Thymus (tissue), 11 donors: ENCODE results near the gene TRIM28. TPM values are rescaled to one million over a fixed set of nuclear protein-coding genes. Genes with fewer than 3 reads are reported as not detected.
A peak's percentile ranks its signal among the peaks of the same experiment; 100 is the strongest.
"Not testable (repeated sequence)": the region's sequence is repeated elsewhere in the genome, so short reads cannot be mapped to it uniquely, and the experiment has no call there.

Experiments
- DNase-seq, 9 donors: peaks; one replicate each; pipeline ENCODE4 v3.0.0-alpha.2; 2013; ENCODE audit warnings: low spot score in 9 of 9, low read depth in 6 of 9, missing footprints in 1 of 9
- H3K27ac ChIP-seq, 2 donors: one replicate each; pipeline ENCODE4 v1.5.1; 2013; ENCODE audit warnings: control low read depth in 1 of 2, low read depth in 1 of 2, low read length in 1 of 2, mild to moderate bottlenecking in 1 of 2, moderate library complexity in 1 of 2
- H3K27me3 ChIP-seq, 2 donors: one replicate each; pipeline ENCODE4 v1.5.1; 2013; ENCODE audit warnings: low read length in 1 of 2; ENCODE audit not compliant: control insufficient read depth in 2 of 2, insufficient read depth in 1 of 2
- H3K36me3 ChIP-seq, 2 donors: one replicate each; pipeline ENCODE4 v1.5.1; 2013; ENCODE audit warnings: low read length in 1 of 2, mild to moderate bottlenecking in 1 of 2, moderate library complexity in 1 of 2; ENCODE audit not compliant: control insufficient read depth in 2 of 2, insufficient read depth in 2 of 2
- H3K4me1 ChIP-seq, 2 donors: one replicate each; pipeline ENCODE4 v1.5.1; 2013; ENCODE audit warnings: low read length in 2 of 2; ENCODE audit not compliant: control insufficient read depth in 2 of 2, insufficient read depth in 2 of 2
- H3K4me3 ChIP-seq, 2 donors: one replicate each; pipeline ENCODE4 v1.5.1; 2013; ENCODE audit warnings: low read length in 2 of 2, control low read depth in 1 of 2, mild to moderate bottlenecking in 1 of 2
- H3K9me3 ChIP-seq, 2 donors: one replicate each; pipeline ENCODE4 v1.5.1; 2013; ENCODE audit warnings: low read length in 1 of 2, mild to moderate bottlenecking in 1 of 2; ENCODE audit not compliant: control insufficient read depth in 2 of 2, insufficient read depth in 1 of 2
- WGBS: extraction: QIAGEN DNeasy Blood & Tissue Kit; methylation state at CpG from one replicate; pipeline ENCODE4 v1.1.7; 2013; 5-methylcytosine and 5-hydroxymethylcytosine counted together
- polyA plus RNA-seq: library from polyadenylated mRNA; stranded (reverse); fragments of 200-250 nt; gene quantifications from one replicate; pipeline ENCODE4 v1.2.3, GENCODE V29; 2013
- total RNA-seq: library from RNA; stranded (reverse); fragments of 120-200 nt; gene quantifications from one replicate; pipeline ENCODE4 v1.2.4, GENCODE V29; 2013
- donor health status: healthy.

TRIM28 gene
- total and polyA plus RNA-seq, 2 donors = 220 to 333 TPM

DNA sequence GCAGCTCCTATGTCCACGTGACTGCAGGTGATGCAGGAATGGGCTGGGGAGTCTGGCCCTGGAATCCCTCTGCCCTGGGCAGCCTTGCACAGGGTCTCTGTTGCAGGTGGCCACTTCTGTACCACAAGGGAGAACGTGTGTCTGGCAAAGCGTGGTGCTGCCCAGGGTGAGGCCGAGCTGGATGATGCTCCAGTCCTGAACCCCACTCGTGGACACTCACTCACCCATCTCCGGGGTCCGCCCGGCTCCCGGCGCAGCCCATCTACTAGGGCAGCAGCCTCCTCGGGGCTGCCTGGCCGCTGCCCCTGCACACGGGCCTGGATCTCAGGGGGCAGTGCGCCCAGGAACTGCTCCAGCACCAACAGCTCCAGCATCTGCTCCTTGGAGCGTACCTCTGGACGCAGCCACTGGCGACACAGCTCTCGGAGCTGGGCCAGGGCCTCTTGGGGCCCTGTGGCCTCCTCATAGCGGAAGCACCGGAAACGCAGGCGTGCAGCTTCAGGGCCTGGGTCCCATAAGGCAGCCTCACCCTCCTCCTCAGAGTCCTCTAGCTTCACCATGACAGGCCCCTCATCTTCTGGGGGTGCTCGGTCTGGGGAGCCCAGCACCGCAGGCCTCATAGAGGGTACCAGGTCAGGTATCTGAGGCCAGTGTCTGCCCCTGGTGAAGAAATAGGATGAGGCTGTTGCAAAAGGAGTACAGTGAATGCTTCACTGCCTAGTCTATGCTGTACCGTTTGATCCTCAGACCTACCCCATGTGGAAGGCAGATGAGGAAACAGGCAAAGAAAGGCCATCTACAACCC lies 27.1 kb downstream of the TRIM28 start:
- 98% methylated on average over 25 of the region's 25 CpGs for WGBS
- Histone ChIP-seq H3K9me3 (peaks cover 0 to 5% of the 10 kb centered on the region in 2 donors), H3K27ac (no peak overlapping the region), H3K36me3 (peaks cover 23 to 39% of the 10 kb centered on the region in 2 donors), H3K4me3 (no peak overlapping the region), H3K4me1 (peaks cover 24 to 28% of the 10 kb centered on the region in 2 donors), H3K27me3 (no peaks in the 10 kb centered on the region)
- no peak for DNase-seq

DNA sequence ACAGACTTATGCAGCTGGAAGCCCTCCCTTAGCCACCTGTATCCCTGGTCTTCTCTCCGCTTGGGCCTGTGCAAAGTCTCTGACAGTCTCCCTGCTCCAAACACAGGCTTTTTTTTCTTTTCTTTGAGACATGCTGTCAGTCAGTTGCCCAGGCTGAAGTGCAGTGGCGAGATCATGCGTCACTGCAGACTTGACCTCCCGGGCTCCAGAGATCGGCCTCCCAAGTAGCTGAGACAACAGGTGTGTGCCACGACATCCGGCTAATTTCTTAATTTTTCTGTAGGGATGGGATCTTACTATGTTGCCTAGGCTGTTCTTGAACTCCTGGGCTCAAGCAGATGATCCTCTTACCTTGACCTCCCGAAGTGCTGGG lies 27.7 kb downstream of the TRIM28 start:
- Histone ChIP-seq H3K27me3 (no peaks in the 10 kb centered on the region), H3K9me3 (peaks cover 0 to 5% of the 10 kb centered on the region in 2 donors), H3K4me1 (peaks cover 25 to 30% of the 10 kb centered on the region in 2 donors), H3K4me3 (no peak overlapping the region), H3K36me3 (peaks cover 23 to 37% of the 10 kb centered on the region in 2 donors), H3K27ac (no peak overlapping the region)
- WGBS = 98% methylated on average over 8 of the region's 8 CpGs
- DNase-seq = no peak

DNA sequence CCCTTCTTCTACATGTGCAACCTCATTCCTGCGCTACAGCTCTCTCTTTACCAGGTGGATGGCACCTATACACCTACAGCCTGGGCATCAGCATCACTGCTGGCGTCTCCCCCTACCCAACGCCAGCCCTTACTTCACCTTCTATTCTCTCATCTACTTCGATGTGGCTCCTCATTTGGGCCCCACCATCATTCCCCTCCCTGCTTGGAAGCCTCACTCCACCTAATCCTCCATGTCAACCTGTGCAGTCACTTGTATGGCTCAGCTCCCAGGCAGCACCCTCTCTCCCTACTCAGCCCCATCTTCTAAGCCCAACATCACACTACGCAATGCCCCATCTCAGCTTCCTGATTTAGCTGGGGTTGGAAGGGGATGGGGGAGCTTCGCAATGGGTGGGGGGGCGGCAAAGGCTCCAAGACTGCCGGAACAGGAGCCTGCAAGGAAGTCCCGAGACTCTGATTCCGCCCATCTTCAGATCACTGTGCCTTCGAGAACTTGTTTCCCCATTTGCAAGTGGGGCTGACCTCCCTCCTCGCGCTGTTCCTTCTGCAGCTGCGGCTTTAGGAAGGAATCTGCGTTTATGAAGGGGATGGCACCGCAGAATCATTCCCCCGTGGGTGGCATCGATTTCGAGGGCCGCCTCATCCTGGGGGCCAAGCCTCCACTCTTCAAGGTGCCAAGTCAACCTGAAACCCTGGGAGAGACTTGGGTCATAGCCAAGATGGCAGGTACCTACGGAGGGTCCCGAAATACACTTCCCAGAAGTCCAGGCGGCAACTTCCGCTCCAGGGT lies 28.4 kb downstream of the TRIM28 start:
- DNase-seq = no peak

DNA sequence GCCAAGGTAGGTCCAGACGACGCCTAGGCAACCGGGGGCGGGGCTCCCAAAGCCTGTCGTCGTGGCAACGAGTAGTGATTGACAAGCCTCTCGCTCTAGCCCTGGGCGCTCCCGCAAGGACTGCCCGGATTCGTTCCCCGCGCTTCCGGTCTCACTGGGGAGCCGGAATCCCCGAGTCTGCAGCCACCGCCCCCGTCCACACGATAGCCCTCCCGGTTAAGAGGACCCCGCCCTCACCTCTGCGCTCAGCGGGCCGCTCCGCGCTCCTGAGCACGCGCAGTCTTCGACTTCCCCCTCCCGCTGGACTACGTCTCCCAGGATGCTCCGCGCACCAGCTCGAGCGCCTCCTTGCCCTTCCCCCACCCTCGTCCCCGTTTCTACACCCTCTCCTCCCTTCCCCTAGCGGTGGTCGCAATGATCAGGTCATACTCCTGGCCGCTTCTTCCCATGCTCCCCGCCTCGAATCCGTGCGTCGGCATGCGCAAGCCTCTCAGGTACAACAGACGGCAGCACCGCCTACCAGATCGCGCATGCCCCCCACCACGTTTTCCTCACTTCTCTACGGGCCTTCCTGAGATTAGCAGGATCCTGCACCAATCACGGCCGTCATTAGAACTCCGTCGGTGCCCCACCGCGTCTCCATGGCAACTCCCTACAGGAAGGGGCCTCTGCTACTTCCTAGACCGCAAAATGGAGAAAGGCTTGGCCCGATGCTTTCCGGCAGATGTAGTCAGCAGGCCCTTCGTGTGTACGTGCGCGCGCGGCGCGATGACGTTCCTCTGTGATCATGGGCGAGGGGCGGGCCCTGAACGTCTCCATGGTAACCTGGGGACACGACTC lies 29.2 kb downstream of the TRIM28 start, which contains the start of gene MZF1:
TSS of gene MZF1 (minus strand) at position 518 of the 840 bp plus-strand sequence. CDS start 1,946 bp downstream, outside the sequence.
- peak within 1 kb of the TSS; percentile 52 to 69 for H3K4me3 ChIP-seq
- peaks cover 16 to 27% of the 10 kb centered on the region in 2 donors for H3K36me3 ChIP-seq
- peak; percentile 98 to 100 (median 100) for DNase-seq
- peak within 1 kb of the TSS; percentile 98 to 99 for H3K27ac ChIP-seq
- peaks cover 25 to 30% of the 10 kb centered on the region in 2 donors for H3K4me1 ChIP-seq
- WGBS = under 1% methylated on average over 75 of the region's 75 CpGs
- H3K9me3 ChIP-seq = peaks cover 0 to 5% of the 10 kb centered on the region in 2 donors
- H3K27me3 ChIP-seq = no peaks in the 10 kb centered on the region

More for the DNA sequence above, 28.4 kb downstream of the TRIM28 start:
- 44% methylated on average over 24 of the region's 24 CpGs for WGBS
- Histone ChIP-seq H3K4me3 (peak overlapping the region; percentile 52 to 69), H3K27me3 (no peaks in the 10 kb centered on the region), H3K27ac (peak overlapping the region; percentile 70 to 98), H3K36me3 (peaks cover 20 to 31% of the 10 kb centered on the region in 2 donors), H3K9me3 (peaks cover 0 to 5% of the 10 kb centered on the region in 2 donors), H3K4me1 (peaks cover 25 to 30% of the 10 kb centered on the region in 2 donors)

DNA sequence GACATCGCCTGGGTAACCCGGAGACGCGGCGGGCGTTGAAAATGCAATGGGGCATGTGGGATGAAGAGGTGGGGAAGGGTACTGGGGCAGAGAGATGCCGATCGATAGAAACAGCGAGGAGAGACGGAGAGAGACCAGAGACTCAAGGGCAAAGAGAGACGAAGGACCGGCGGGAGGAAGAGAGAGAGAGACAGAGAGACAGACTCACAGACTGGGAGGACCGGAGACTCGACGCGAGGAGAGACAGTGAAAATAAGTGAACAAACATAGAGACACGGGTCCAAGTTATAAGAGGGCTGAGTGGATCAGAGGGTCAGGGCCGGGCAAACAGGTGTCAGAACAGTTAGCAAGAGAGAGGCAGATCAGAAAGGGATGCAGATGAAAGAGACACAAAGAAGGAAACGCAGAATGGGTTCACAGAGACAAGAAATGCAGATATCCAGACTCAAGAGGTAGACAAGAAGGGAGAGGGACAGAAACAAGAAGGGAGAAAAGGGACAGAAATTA lies 29.8 kb downstream of the TRIM28 start:
- Histone ChIP-seq H3K4me1 (peaks cover 25 to 30% of the 10 kb centered on the region in 2 donors), H3K9me3 (peaks cover 0 to 5% of the 10 kb centered on the region in 2 donors), H3K27me3 (no peaks in the 10 kb centered on the region), H3K36me3 (peaks cover 16 to 29% of the 10 kb centered on the region in 2 donors), H3K27ac (peak overlapping the region; percentile 85 to 98), H3K4me3 (peak overlapping the region; percentile 52 to 69)
- no peak for DNase-seq
- WGBS = 2% methylated on average over 20 of the region's 20 CpGs

DNA sequence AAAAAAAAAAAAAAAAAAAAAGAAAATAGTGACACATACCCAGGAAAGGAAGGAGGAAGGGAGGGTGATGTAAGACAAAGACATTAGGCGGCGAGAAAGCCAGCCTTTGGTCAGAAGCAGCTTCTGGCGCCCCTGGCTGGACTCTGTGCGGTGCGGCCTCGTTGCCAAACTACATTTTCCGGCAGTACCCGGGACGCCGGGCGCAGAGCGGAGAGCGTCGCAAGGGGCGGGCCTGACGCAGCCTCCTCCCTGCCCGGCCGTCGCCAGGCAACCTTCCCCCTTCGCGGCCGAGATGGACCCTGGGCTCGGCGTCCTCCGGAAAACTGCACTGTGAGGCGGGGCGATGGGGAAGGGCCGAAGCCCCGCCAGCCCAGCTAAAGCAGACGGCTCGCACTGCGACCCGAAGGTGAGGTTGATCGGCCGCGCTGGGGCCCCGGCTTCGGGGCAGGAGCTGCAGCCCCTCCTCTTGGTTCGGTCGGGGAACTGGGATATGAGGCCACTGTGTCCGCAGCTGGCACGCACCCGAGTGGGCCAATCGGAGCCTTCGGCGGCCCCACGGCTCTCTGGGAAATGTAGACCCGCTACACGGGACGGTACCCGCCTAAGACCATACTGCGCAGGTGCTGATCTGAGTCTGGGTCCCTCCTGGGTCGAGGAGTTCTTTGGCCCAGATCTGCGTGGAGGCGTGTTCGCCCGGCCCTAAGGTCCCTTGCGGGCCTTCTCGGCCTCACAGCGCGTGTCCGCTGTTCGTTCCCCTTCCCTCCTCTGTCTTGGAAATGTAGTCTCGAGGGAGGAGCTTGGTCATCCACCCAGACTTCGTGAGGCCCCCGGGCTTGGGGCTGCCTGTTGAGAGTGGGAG lies 31.5 kb downstream of the TRIM28 start:
- WGBS = under 1% methylated on average over 66 of the region's 66 CpGs
- Histone ChIP-seq H3K9me3 (peaks cover 0 to 5% of the 10 kb centered on the region in 2 donors), H3K27me3 (no peaks in the 10 kb centered on the region), H3K27ac (peak overlapping the region; percentile 82 to 88), H3K36me3 (peaks cover 5 to 13% of the 10 kb centered on the region in 2 donors), H3K4me1 (peaks cover 25 to 30% of the 10 kb centered on the region in 2 donors), H3K4me3 (peak overlapping the region; percentile 76 to 88)
- DNase-seq = peak in 5 of 9 donors; percentile 70 to 90 (median 81)

DNA sequence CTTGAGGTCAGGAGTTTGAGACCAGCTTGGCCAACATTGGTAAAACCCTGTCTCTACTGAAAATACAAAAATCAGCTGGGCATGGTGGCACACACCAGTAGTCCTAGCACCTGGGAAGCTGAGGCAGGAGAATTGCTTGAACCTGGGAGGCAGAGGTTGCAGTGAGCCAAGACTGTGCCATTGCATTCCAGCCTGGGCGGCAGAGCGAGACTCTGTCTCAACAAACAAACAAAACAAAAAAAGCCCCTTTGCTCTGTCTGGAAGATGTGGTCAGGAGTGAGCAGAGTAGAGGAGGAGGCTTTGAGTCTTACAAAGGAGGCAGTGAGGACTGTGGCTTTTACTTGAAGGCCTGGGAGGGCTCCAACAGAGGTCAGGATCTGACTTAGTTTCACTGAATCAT lies 33.7 kb downstream of the TRIM28 start:
- DNase-seq, H3K9me3 ChIP-seq, H3K4me3 ChIP-seq, H3K27me3 ChIP-seq, H3K27ac ChIP-seq: not testable (repeated sequence)
- 97% methylated on average over 2 of the region's 2 CpGs for WGBS
- Histone ChIP-seq H3K36me3 (peaks cover 8 to 11% of the 10 kb centered on the region in 2 donors), H3K4me1 (peaks cover 19 to 25% of the 10 kb centered on the region in 2 donors)
